Erythroblast (primary cell): Measurements from ENCODE around the gene CISTR.

Source experiments
- GATA1 ChIP-seq: IDR thresholded peaks from 2 replicates; pipeline ENCODE4 v1.6.1; 2011; ENCODE audit warnings: low read depth, mild to moderate bottlenecking, control low read depth, low read length, moderate library complexity
- POLR2A ChIP-seq: IDR thresholded peaks from 2 replicates; pipeline ENCODE4 v1.6.1; 2011; ENCODE audit warnings: mild to moderate bottlenecking, low read length

DNA sequence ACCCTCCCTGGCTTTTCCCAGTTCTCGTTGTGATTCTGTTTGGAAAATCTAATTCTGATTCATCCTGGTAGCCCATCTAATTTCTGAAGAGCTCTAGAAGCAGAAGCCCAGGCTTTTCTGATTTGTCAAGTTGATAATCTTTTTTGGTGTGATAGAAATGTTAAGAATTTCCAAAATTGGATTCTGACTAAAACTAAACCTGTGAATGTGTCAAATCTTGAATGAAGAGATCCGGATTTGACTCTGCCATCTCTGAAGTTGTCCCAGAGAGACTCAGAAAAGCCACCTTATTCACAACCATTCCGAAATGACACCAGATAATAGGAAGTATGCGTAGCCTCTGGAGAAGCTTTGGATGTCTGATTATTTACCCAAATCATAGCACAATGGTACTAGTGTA is 12.8 kb upstream of the CISTR start:
- TF ChIP-seq POLR2A (no peak), GATA1 (no peak)
